Breast epithelium (tissue), 3 donors: Measurements from ENCODE around the gene HDGF.

Experiments
- POLR2A ChIP-seq: fragments of 450-650 bp; IDR thresholded peaks from one replicate; pipeline ENCODE4 v1.6.1; 2016; ENCODE audit warnings: antibody characterized with exemption, mild to moderate bottlenecking, moderate library complexity
- POLR2AphosphoS5 ChIP-seq, 3 donors: sonication (generic); formaldehyde crosslinking; IDR thresholded peaks; one replicate each; pipeline ENCODE4 v1.6.1; 2017; ENCODE audit warnings: antibody characterized with exemption in 3 of 3
- TF ChIP-seq, protein P1 (sequence below), 3 donors: fragments of 450-650 bp; IDR thresholded peaks; one replicate each; pipeline ENCODE4 v1.5.1; 2016 to 2017; ENCODE audit warnings: antibody characterized with exemption in 3 of 3, mild to moderate bottlenecking in 3 of 3, moderate library complexity in 3 of 3

DNA sequence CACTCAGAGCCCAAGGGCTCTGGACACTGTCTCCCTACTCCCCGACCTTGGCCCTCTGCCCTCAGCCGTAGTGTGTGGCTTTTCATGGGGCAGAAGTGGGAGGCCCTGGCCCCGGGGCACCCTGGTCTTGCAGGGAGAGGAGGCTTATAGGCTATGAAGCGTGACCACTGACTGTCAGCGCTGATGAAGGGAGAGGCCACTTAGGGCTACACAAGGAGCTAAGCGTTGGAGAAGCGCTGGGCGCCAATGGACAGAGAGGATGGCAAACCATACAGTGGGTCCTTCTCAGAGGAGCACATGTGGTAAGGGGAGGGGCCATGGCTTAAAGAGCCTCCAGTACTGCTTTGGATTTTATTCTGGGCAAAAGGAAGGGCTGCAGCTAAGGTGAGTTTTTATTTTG, 54.0 kb downstream of the HDGF start:
- no peak for TF ChIP-seq POLR2A
- TF ChIP-seq, protein P1, sequence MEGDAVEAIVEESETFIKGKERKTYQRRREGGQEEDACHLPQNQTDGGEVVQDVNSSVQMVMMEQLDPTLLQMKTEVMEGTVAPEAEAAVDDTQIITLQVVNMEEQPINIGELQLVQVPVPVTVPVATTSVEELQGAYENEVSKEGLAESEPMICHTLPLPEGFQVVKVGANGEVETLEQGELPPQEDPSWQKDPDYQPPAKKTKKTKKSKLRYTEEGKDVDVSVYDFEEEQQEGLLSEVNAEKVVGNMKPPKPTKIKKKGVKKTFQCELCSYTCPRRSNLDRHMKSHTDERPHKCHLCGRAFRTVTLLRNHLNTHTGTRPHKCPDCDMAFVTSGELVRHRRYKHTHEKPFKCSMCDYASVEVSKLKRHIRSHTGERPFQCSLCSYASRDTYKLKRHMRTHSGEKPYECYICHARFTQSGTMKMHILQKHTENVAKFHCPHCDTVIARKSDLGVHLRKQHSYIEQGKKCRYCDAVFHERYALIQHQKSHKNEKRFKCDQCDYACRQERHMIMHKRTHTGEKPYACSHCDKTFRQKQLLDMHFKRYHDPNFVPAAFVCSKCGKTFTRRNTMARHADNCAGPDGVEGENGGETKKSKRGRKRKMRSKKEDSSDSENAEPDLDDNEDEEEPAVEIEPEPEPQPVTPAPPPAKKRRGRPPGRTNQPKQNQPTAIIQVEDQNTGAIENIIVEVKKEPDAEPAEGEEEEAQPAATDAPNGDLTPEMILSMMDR (IDR thresholded peaks at IDR 0.05): no peak
- no peak for TF ChIP-seq POLR2AphosphoS5 (IDR thresholded peaks at IDR 0.05)
